Prostate gland (tissue), 2 donors: ENCODE results near the gene GCNA.

ENCODE experiments used
- CTCF ChIP-seq, 4 experiments: fragments of 200-600 bp in 2 of 4; fragments of 450-650 bp in 2 of 4; sonication (generic) in 2 of 4; IDR thresholded peaks; 1 replicate in 3 of 4; 2 replicates in 1 of 4; pipeline ENCODE4 v1.5.1; 2016 to 2019; ENCODE audit warnings: antibody characterized with exemption in 4 of 4, mild to moderate bottlenecking in 2 of 4, moderate library complexity in 2 of 4
- POLR2A ChIP-seq: fragments of 450-650 bp; IDR thresholded peaks from one replicate; pipeline ENCODE4 v1.6.1; 2016; ENCODE audit warnings: antibody characterized with exemption, mild to moderate bottlenecking

DNA sequence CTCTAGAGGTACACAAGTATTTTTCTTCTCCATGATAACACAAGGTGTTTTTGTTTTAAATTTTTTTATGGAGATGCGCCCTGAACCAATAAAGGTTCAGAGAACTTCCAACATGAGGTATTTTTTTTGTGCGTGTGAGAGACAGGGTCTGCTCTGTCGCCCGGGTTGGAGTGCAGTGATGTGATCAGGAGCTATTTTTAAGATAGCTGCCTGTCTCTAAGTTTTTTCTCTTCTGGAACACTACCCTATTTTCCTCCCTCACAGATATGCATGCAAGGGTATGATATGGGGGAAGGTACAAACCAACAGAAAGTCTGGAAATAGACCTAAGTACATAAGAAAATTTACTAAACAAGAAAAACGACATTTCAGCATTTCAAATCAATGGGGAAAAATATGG lies 3.0 kb downstream of the GCNA start:
- TF ChIP-seq POLR2A (no peak), CTCF (IDR thresholded peaks at IDR 0.05) (no peak)
